22Rv1 (cell line): ENCODE measurements around the gene ANKRD17.

Source experiments
- H3K27ac ChIP-seq: fragments of 450-650 bp; 2 replicates; pipeline ENCODE4 v1.5.1; 2017
- CTCF ChIP-seq: fragments of 450-650 bp; IDR thresholded peaks from 2 replicates; pipeline ENCODE4 v1.5.1; 2017; ENCODE audit warnings: mild to moderate bottlenecking
- ZFX ChIP-seq: fragments of 450-650 bp; IDR thresholded peaks from 2 replicates; pipeline ENCODE4 v1.6.1; 2017; ENCODE audit warnings: antibody characterized with exemption, borderline replicate concordance

ANKRD17 gene

DNA sequence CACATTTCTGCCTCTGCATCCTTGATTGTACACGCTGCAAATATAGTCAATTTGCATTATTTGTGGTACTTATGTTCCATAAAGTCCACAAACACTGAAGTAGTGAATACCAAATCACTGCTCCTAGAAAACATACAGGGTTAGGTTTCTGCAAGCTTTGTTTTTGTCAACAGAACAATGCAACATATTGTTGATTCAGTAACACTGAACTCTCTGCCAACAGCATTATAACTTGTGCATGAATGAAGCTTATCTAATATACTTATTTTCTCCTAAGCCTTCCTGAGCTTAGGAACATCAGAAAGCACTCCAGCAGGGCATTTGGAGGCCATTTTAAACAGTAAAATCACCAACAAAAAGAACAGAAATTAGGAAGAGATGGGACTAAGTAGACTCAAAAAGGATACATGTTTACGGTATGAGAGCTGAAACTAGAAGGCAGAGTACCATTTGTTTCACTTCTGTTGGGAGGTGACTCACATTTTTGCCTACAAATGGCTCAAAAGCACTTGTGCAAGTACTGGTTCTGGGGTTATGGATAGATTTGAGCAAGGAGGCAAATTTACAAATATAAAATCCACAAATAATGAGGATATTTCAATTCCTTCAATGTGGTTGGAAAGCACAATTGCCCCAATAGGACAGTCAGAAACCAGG, 203.2 kb downstream of the ANKRD17 start:
- TF ChIP-seq CTCF (no peak), ZFX (no peak)
- peak overlapping the region; percentile 28 for H3K27ac ChIP-seq

DNA sequence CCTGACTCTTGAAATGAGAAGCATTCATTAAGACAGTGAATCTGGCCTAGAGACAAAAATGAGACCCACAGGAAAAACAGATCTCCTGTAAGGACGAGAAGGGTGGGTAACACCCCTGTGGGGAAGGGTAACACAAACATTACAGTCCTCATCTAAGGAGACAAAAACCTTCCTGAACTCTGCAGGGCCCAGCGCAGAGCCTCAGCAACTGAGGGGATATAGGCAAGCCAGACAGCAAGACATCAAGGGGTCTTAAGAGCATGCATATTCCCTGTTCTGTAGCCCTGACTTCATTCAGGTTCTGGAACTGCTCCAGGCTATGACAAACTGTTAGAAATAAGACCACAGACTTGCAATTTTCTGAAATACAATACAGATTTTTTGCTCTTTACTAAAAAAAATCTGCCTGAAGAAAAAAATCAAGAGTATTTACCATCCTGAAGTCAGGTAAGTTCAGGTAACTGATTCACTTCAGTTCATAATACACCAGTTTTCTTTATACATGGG, 204.6 kb downstream of the ANKRD17 start:
- no peak overlapping the region for H3K27ac ChIP-seq
- no peak for TF ChIP-seq ZFX
- TF ChIP-seq CTCF, result no peak

- TF ChIP-seq CTCF, result no peak
- no peak for TF ChIP-seq ZFX
Observed at GRCh38 chr4:73053076-73053475, 205.5 kb downstream of the ANKRD17 start.

DNA sequence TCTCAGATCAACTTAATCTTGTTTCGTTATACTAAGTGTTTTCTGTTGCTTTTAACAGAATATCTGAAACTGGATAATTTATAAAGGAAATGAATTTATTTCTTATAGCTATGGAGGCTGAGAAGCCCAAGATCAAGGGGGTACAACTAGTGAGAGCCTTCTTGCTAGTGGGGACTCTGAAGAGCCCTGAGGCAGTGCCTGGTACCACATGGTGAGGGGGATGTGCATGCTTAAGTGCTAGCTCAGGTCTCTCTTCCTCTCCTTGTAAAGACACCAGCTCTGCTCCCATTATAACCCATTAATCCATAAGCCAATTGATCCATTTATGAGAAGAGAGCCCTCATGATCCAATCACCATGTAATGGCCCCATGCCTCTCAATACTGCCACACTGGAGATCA, 207.0 kb downstream of the ANKRD17 start:
- no peak for TF ChIP-seq CTCF
- no peak for TF ChIP-seq ZFX
- no peak overlapping the region for H3K27ac ChIP-seq

More at GRCh38 chr4:73053076-73053475, 205.5 kb downstream of the ANKRD17 start:
- no peak overlapping the region for H3K27ac ChIP-seq

DNA sequence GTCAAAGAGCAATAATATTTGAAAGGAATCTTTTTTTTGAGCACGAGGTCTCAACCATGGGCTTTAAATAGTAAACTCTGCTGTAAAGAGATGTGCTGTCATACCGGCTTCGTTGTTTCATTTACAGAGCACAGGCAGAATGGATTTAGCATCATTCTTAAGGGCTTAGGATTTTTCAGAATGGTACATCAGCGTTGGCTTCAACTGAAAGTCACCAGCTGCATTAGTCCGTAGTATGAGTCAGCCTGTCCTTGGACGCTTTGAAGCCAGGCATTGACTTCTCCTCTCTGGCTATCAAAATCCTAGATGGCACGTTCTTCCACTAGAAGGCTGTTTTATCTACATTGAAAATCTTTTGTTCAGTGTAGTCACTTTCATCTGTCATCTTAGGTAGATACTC, 212.7 kb downstream of the ANKRD17 start:
- no peak overlapping the region for H3K27ac ChIP-seq
- TF ChIP-seq ZFX (no peak), CTCF (no peak)

DNA sequence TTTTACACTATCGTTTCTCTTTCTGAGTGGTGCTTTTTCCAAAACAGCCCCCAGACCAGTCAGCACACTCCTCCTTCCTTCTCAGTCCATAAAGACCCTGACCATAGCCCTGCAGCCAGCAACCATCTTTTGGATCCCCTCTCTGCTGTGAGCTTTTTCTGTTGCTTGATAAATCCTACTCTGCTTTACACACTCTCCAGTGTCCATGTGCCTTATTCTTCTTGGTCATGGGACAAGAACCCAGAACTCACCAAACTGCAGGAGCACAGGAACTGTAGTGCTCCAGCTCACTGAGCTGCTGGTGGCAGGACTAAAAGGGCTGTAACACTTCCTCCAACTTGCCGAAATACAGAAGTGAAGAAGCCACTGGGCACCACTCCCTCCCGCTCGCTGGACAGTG, 221.5 kb downstream of the ANKRD17 start:
- TF ChIP-seq ZFX (no peak), CTCF (no peak)
- H3K27ac ChIP-seq, result no peak overlapping the region

GRCh38 chr4:73036123-73036522, 222.5 kb downstream of the ANKRD17 start:
- TF ChIP-seq CTCF, result no peak
- no peak for TF ChIP-seq ZFX
- no peak overlapping the region for H3K27ac ChIP-seq
